Liver (tissue), 9 donors: ENCODE results near the gene PLEKHA6. TPM values are rescaled to one million over a fixed set of nuclear protein-coding genes. Genes with fewer than 3 reads are reported as not detected.
A peak's percentile ranks its signal among the peaks of the same experiment; 100 is the strongest.

Source experiments
- DNase-seq: peaks from one replicate; pipeline ENCODE4 v3.0.0-alpha.2; 2017; ENCODE audit warnings: low spot score
- H3K27ac ChIP-seq, 2 donors: one replicate each; pipeline ENCODE4 v1.7.0; 2013; ENCODE audit warnings: inconsistent platforms in 2 of 2, low read length in 2 of 2, control low read depth in 1 of 2, low read depth in 1 of 2, mild to moderate bottlenecking in 1 of 2
- H3K27me3 ChIP-seq, 4 donors: one replicate each; pipeline versions ENCODE4 v1.6.1 to v1.7.0; 2013; ENCODE audit warnings: low read length in 3 of 4, inconsistent platforms in 1 of 4, mild to moderate bottlenecking in 1 of 4, moderate library complexity in 1 of 4; ENCODE audit not compliant: control insufficient read depth in 4 of 4, insufficient read depth in 4 of 4
- H3K36me3 ChIP-seq, 4 donors: one replicate each; pipeline versions ENCODE4 v1.6.1 to v1.7.0; 2013; ENCODE audit warnings: low read length in 3 of 4, mild to moderate bottlenecking in 3 of 4, low read depth in 1 of 4, moderate library complexity in 1 of 4; ENCODE audit not compliant: control insufficient read depth in 4 of 4, insufficient read depth in 3 of 4
- H3K4me1 ChIP-seq, 4 donors: one replicate each; pipeline versions ENCODE4 v1.6.1 to v1.7.0; 2013; ENCODE audit warnings: low read length in 3 of 4, mild to moderate bottlenecking in 3 of 4, moderate library complexity in 1 of 4; ENCODE audit not compliant: control insufficient read depth in 4 of 4, insufficient read depth in 4 of 4
- H3K4me3 ChIP-seq, 3 donors: one replicate each; pipeline versions ENCODE4 v1.6.1 to v1.7.0; 2013; ENCODE audit warnings: low read length in 3 of 3, control low read depth in 1 of 3, low read depth in 1 of 3, mild to moderate bottlenecking in 1 of 3
- H3K9ac ChIP-seq, 2 donors: one replicate each; pipeline ENCODE4 v1.7.0; 2013; ENCODE audit warnings: low read length in 2 of 2, mild to moderate bottlenecking in 2 of 2, moderate library complexity in 2 of 2, control low read depth in 1 of 2, low read depth in 1 of 2
- H3K9me3 ChIP-seq, 4 donors: one replicate each; pipeline versions ENCODE4 v1.6.1 to v1.7.0; 2013; ENCODE audit warnings: low read length in 3 of 4; ENCODE audit not compliant: control insufficient read depth in 4 of 4
- ATF3 ChIP-seq: IDR thresholded peaks from 2 replicates; pipeline ENCODE4 v1.6.1; 2016; ENCODE audit warnings: antibody characterized with exemption
- EGR1 ChIP-seq, 2 donors: IDR thresholded peaks; 2 replicates each; pipeline ENCODE4 v1.6.1; 2016 to 2018; ENCODE audit warnings: antibody characterized with exemption in 2 of 2, low read depth in 2 of 2
- FOXA1 ChIP-seq: IDR thresholded peaks from 2 replicates; pipeline ENCODE4 v1.6.1; 2016; ENCODE audit warnings: antibody characterized with exemption
- FOXA2 ChIP-seq: IDR thresholded peaks from 2 replicates; pipeline ENCODE4 v1.6.1; 2016; ENCODE audit warnings: antibody characterized with exemption
- GABPA ChIP-seq, 2 donors: IDR thresholded peaks in 1 of 2; conservative IDR thresholded peaks in 1 of 2; 2 replicates each; pipeline ENCODE4 v1.6.1; 2016; ENCODE audit warnings: antibody characterized with exemption in 2 of 2, mild to moderate bottlenecking in 1 of 2, moderate library complexity in 1 of 2
- HNF4A ChIP-seq, 2 donors: conservative IDR thresholded peaks; 2 replicates each; pipeline ENCODE4 v1.6.1; 2016; ENCODE audit warnings: antibody characterized with exemption in 2 of 2, mild to moderate bottlenecking in 2 of 2
- HNF4G ChIP-seq: IDR thresholded peaks from 2 replicates; pipeline ENCODE4 v1.6.1; 2016; ENCODE audit warnings: antibody characterized with exemption
- JUND ChIP-seq, 2 donors: IDR thresholded peaks; 2 replicates each; pipeline ENCODE4 v1.6.1; 2016; ENCODE audit warnings: antibody characterized with exemption in 2 of 2
- MAX ChIP-seq: IDR thresholded peaks from 2 replicates; pipeline ENCODE4 v1.6.1; 2016; ENCODE audit warnings: antibody characterized with exemption
- NR2F2 ChIP-seq: IDR thresholded peaks from 2 replicates; pipeline ENCODE4 v1.6.1; 2016; ENCODE audit warnings: antibody characterized with exemption
- RAD21 ChIP-seq, 2 donors: IDR thresholded peaks; 2 replicates each; pipeline ENCODE4 v1.6.1; 2016; ENCODE audit warnings: antibody characterized with exemption in 2 of 2, mild to moderate bottlenecking in 2 of 2
- RXRA ChIP-seq, 2 donors: IDR thresholded peaks; 2 replicates each; pipeline ENCODE4 v1.6.1; 2017 to 2018; ENCODE audit warnings: antibody characterized with exemption in 2 of 2, mild to moderate bottlenecking in 1 of 2
- SP1 ChIP-seq: IDR thresholded peaks from 2 replicates; pipeline ENCODE4 v1.6.1; 2018; ENCODE audit warnings: antibody characterized with exemption, mild to moderate bottlenecking
- YY1 ChIP-seq: IDR thresholded peaks from 2 replicates; pipeline ENCODE4 v1.6.1; 2016; ENCODE audit warnings: antibody characterized with exemption, mild to moderate bottlenecking
- ZBTB33 ChIP-seq: IDR thresholded peaks from 2 replicates; pipeline ENCODE4 v1.6.1; 2016; ENCODE audit warnings: antibody characterized with exemption
- WGBS: extraction: QIAGEN DNeasy Blood & Tissue Kit; methylation state at CpG from one replicate; pipeline ENCODE4 v1.1.7; 2013; 5-methylcytosine and 5-hydroxymethylcytosine counted together
- polyA plus RNA-seq, 2 donors: library from polyadenylated mRNA; stranded (reverse) in 1 of 2; unstranded in 1 of 2; fragments of 200-250 nt in 1 of 2; fragments of >200 nt in 1 of 2; fragmentation: Nextera tagmentation in 1 of 2; extraction: Ambion mirVana in 1 of 2; gene quantifications; one replicate each; pipeline versions ENCODE4 v1.2.1 to v1.2.3, GENCODE V29; 2013 to 2015
- total RNA-seq, 2 donors: library from RNA; depleted of rRNA; stranded (reverse); fragments of >200 nt; gene quantifications; one replicate each; pipeline ENCODE4 v1.2.3, GENCODE V29; 2014
- TF ChIP-seq, protein P1 (sequence below): fragments of 150-350 bp; IDR thresholded peaks from 2 replicates; pipeline ENCODE4 v1.5.1; 2017; ENCODE audit warnings: improper control_type of control experiment, low read depth, low read length; ENCODE audit not compliant: missing input control
- TF ChIP-seq, protein P2 (sequence below): IDR thresholded peaks from 2 replicates; pipeline ENCODE4 v1.6.1; 2016; ENCODE audit warnings: antibody characterized with exemption, mild to moderate bottlenecking
- donor health status: healthy.
- donor health status: healthy.
- donor health status: healthy.
- donor health status: healthy.
- donor health status: healthy.

The PLEKHA6 gene
- total and polyA plus RNA-seq, 4 donors = 5.3 to 12.8 (median 7.6) TPM

- no peak for TF ChIP-seq GABPA (IDR thresholded peaks at IDR 0.05 in 1 of 2, conservative IDR thresholded peaks at IDR 0.05 in 1 of 2)
These were observed 91.6 kb downstream of the PLEKHA6 start (continued) for GRCh38 chr1:204268101-204268500.

DNA sequence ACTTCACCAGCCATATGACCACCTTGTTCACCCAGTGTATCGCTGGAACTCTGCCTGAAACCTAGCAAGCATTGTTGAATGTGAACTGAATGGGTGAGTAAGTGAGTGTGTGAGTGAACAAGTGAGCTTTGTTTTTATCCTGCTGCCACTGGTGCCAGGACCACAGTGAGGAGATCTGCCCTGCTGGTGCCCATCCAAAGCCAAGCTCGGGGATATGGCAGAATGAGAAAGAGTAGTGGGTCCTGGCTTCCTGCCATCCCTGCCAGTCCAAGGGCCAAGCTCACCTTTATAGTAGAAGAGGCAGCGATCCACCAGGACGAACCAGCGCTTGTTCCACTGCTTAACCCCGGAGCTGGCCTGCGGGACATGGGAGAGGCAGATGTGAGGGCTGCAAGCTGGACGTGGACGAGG lies 92.5 kb downstream of the PLEKHA6 start:
- peaks cover 5 to 24% (median 12%) of the 10 kb centered on the region in 4 donors for H3K36me3 ChIP-seq
- H3K27ac ChIP-seq = peak overlapping the region; percentile 79 to 86
- H3K27me3 ChIP-seq = no peaks in the 10 kb centered on the region
- DNase-seq = no peak
- H3K4me1 ChIP-seq = peaks cover 26 to 60% (median 57%) of the 10 kb centered on the region in 4 donors
- no peak overlapping the region for H3K9ac ChIP-seq
- H3K9me3 ChIP-seq = no peaks in the 10 kb centered on the region
- TF ChIP-seq EGR1 (IDR thresholded peaks at IDR 0.05; ENCODE audit: low read depth in 2 of 2) (no peak), RXRA (IDR thresholded peaks at IDR 0.05) (no peak), HNF4G (no peak), GABPA (IDR thresholded peaks at IDR 0.05 in 1 of 2, conservative IDR thresholded peaks at IDR 0.05 in 1 of 2) (no peak), HNF4A (conservative IDR thresholded peaks at IDR 0.05) (no peak), RAD21 (IDR thresholded peaks at IDR 0.05) (no peak), SP1 (no peak), FOXA1 (no peak), NR2F2 (no peak), ATF3 (no peak), JUND (IDR thresholded peaks at IDR 0.05) (no peak)
- TF ChIP-seq, protein P1, sequence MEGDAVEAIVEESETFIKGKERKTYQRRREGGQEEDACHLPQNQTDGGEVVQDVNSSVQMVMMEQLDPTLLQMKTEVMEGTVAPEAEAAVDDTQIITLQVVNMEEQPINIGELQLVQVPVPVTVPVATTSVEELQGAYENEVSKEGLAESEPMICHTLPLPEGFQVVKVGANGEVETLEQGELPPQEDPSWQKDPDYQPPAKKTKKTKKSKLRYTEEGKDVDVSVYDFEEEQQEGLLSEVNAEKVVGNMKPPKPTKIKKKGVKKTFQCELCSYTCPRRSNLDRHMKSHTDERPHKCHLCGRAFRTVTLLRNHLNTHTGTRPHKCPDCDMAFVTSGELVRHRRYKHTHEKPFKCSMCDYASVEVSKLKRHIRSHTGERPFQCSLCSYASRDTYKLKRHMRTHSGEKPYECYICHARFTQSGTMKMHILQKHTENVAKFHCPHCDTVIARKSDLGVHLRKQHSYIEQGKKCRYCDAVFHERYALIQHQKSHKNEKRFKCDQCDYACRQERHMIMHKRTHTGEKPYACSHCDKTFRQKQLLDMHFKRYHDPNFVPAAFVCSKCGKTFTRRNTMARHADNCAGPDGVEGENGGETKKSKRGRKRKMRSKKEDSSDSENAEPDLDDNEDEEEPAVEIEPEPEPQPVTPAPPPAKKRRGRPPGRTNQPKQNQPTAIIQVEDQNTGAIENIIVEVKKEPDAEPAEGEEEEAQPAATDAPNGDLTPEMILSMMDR = no peak
- TF ChIP-seq, protein P2, sequence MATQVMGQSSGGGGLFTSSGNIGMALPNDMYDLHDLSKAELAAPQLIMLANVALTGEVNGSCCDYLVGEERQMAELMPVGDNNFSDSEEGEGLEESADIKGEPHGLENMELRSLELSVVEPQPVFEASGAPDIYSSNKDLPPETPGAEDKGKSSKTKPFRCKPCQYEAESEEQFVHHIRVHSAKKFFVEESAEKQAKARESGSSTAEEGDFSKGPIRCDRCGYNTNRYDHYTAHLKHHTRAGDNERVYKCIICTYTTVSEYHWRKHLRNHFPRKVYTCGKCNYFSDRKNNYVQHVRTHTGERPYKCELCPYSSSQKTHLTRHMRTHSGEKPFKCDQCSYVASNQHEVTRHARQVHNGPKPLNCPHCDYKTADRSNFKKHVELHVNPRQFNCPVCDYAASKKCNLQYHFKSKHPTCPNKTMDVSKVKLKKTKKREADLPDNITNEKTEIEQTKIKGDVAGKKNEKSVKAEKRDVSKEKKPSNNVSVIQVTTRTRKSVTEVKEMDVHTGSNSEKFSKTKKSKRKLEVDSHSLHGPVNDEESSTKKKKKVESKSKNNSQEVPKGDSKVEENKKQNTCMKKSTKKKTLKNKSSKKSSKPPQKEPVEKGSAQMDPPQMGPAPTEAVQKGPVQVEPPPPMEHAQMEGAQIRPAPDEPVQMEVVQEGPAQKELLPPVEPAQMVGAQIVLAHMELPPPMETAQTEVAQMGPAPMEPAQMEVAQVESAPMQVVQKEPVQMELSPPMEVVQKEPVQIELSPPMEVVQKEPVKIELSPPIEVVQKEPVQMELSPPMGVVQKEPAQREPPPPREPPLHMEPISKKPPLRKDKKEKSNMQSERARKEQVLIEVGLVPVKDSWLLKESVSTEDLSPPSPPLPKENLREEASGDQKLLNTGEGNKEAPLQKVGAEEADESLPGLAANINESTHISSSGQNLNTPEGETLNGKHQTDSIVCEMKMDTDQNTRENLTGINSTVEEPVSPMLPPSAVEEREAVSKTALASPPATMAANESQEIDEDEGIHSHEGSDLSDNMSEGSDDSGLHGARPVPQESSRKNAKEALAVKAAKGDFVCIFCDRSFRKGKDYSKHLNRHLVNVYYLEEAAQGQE = no peak
- 50% methylated on average over 9 of the region's 9 CpGs for WGBS
- H3K4me3 ChIP-seq = no peak overlapping the region

DNA sequence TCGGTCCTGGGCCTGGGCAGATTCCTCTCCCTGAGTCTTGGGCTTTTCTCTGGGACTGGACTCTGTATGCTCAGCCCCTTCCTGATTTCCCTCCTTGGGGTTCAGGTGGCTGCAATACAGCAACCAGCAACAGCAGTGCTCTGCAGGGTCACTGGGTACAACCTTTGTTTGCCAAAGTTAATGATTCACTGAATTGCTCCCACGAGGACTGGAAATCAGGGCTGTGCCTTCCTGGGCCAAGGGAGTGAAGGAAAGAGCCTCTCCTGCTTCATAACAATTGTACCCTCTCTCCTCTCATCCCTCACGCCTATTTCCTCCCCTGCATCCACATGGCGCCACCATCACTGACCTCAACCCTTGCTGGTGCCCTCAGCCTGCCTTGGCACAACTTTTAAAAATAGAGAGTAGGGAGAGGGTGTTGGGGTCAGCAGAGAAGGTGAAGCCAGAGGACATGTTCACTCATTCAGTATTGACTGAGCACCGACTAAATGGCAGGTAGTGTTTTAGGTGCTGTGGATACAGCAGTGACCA lies 93.2 kb downstream of the PLEKHA6 start:
- Histone ChIP-seq H3K9me3 (no peaks in the 10 kb centered on the region), H3K4me1 (peaks cover 26 to 66% (median 63%) of the 10 kb centered on the region in 4 donors), H3K36me3 (peaks cover 5 to 20% (median 10%) of the 10 kb centered on the region in 4 donors), H3K4me3 (no peak overlapping the region), H3K27ac (peak overlapping the region; percentile 79 to 86), H3K9ac (peak overlapping the region in 1 of 2 donors; percentile 6), H3K27me3 (no peaks in the 10 kb centered on the region)
- 29% methylated on average over 5 of the region's 5 CpGs for WGBS
- DNase-seq = no peak
- TF ChIP-seq RAD21 (IDR thresholded peaks at IDR 0.05) (peak; percentile 49 to 53), HNF4A (conservative IDR thresholded peaks at IDR 0.05) (peak; percentile 82 to 88), GABPA (IDR thresholded peaks at IDR 0.05 in 1 of 2, conservative IDR thresholded peaks at IDR 0.05 in 1 of 2) (peak in 1 of 2 donors; percentile 39), HNF4G (no peak), EGR1 (IDR thresholded peaks at IDR 0.05; ENCODE audit: low read depth in 2 of 2) (peak in 1 of 2 donors; percentile 49), FOXA2 (peak; percentile 54), JUND (IDR thresholded peaks at IDR 0.05) (peak in 1 of 2 donors; percentile 65), YY1 (peak; percentile 78), RXRA (IDR thresholded peaks at IDR 0.05) (peak; percentile 74 to 89), MAX (peak; percentile 91), SP1 (peak; percentile 86), ATF3 (no peak), ZBTB33 (peak; percentile 42)
- TF ChIP-seq, protein P2 = peak; percentile 67
